Measurements from ENCODE around the gene BMPER.

Gene BMPER

DNA sequence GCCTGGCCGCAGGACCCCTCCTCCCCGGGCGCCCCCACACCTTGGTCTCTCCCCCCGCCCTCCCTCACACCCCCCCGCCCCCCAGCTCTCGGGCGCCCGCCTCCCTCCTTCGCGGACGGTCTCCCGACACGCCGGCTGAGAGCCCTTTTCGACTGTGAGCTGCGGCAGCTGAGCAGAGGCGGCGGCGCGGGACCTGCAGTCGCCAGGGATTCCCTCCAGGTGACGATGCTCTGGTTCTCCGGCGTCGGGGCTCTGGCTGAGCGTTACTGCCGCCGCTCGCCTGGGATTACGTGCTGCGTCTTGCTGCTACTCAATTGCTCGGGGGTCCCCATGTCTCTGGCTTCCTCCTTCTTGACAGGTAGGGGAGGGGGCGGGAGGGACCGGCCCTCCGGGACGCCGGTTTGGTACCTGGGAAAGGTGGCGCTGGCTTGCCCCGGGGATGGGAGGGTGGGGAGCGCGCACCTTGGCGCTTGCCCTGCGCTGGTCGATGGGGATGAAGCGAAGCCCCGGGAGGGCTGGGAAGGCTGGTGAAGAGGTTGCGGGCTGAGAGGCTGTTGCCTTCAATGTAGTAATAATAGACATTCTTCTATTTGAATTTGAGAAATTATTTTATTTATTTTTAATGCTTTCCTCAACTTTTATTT, at the start of gene BMPER:
Gene BMPER, plus strand, starts transcription at position 151 of the 644 bp plus-strand sequence. Its CDS starts 75 bp downstream, at position 226.
- peak within 1 kb of the TSS; percentile 56 for H3K9ac ChIP-seq (ENCODE audit: low read depth, low read length)
- no peaks in the 10 kb centered on the region for H3K9me3 ChIP-seq (ENCODE audit: control insufficient read depth, insufficient read depth, low read length)
- no peaks in the 10 kb centered on the region for H3K36me3 ChIP-seq (ENCODE audit: insufficient read depth, low read length)
- peaks cover 8% of the 10 kb centered on the region; the same call in 1 of the 2 replicates for H3K4me1 ChIP-seq (ENCODE audit: insufficient read depth, low read length)

DNA sequence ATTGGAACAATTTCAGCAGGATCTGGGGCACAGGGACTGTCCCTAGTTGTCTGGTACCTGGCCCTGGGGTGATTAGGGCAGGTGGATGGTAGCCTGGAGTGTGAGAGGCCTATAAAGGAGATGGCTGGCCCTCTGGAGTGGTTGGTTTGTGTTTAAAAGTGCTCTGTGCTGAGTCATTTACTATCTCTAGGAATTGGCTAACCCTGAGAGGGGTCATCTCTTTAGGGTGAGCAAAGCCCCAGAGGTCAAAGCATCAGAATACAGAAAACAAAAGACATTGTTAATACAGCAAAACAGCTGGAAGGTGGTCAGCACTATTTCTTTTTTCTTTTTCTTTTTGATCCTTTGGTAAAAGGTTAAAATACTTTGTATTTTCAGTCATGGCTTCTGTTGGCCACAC, 43.4 kb upstream of the BMPER start:
- H3K4me1 ChIP-seq (ENCODE audit: insufficient read depth, low read length), result peaks cover 7% of the 10 kb centered on the region; the same call in 1 of the 2 replicates
- H3K9me3 ChIP-seq (ENCODE audit: control insufficient read depth, insufficient read depth, low read length), result no peaks in the 10 kb centered on the region; the same call in 1 of the 2 replicates
- no peak overlapping the region for H3K9ac ChIP-seq (ENCODE audit: low read depth, low read length)
- no peaks in the 10 kb centered on the region for H3K36me3 ChIP-seq (ENCODE audit: insufficient read depth, low read length)

DNA sequence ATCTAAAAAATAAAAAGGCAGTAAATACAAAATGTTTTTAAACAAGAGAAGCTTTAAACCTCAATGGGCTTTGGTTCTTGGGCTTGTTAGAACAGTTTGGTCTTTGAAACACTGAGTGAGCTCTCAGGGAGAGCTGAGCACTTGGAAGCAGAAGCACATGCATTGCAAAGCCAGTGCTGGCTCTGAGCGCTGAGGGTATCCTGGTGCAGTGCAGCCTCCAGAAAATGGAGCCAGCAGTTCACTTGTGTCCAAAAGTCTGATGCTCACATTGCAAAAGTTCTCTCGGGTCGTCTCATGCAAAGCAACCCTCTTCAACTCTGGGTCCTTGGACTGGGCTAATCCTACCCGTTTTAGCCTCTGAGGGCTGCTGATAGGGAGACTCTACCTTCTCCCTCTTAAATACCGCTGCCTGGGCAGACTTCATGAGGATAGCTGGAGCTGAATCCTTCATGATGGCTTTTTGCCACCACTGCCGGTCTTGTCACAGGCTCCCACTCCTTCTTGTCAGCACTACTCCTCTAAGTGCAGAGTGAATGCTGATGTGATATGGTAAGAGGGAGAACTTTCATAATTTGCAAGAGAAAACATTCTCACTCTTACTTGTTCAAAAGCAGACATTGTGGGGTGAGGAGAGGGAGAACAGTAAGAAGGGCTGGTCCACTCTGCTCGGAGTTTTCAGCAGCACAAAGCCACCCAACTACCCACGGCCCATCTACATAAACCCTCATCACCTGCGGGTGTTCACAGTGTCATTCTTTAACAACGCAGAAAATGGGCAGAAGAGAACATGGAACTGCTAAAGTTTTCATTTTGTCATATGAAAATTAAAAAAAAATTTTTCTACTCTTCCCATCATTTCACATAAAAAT, 42.2 kb upstream of the BMPER start:
- H3K36me3 ChIP-seq (ENCODE audit: insufficient read depth, low read length), result no peaks in the 10 kb centered on the region
- no peak overlapping the region for H3K9ac ChIP-seq (ENCODE audit: low read depth, low read length)
- H3K9me3 ChIP-seq (ENCODE audit: control insufficient read depth, insufficient read depth, low read length), result no peaks in the 10 kb centered on the region; the same call in 1 of the 2 replicates
- H3K4me1 ChIP-seq (ENCODE audit: insufficient read depth, low read length), result peaks cover 7% of the 10 kb centered on the region; the same call in 1 of the 2 replicates

DNA sequence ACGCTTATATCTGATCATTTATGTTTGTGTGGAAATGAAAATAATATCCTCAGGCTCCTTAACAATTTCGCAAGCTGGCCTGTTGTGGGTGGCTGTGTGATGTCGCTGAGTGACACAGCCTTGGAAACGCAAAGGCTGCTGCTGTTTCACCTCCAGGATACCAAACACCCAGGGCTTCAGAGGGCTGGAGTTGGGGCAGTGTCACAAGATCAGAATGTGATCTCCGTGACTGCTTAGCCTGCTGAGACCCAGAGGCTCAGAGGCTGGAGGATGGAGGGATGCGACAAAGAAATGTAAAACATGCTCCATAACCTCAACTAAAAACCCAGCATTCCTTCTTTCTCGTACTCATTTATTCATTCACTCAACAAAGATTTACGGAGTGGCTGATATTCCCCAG, 37.2 kb upstream of the BMPER start:
- no peaks in the 10 kb centered on the region for H3K9me3 ChIP-seq (ENCODE audit: control insufficient read depth, insufficient read depth, low read length)
- no peak overlapping the region for H3K9ac ChIP-seq (ENCODE audit: low read depth, low read length)
- no peaks in the 10 kb centered on the region for H3K36me3 ChIP-seq (ENCODE audit: insufficient read depth, low read length)
- peaks cover 12% of the 10 kb centered on the region for H3K4me1 ChIP-seq (ENCODE audit: insufficient read depth, low read length)

DNA sequence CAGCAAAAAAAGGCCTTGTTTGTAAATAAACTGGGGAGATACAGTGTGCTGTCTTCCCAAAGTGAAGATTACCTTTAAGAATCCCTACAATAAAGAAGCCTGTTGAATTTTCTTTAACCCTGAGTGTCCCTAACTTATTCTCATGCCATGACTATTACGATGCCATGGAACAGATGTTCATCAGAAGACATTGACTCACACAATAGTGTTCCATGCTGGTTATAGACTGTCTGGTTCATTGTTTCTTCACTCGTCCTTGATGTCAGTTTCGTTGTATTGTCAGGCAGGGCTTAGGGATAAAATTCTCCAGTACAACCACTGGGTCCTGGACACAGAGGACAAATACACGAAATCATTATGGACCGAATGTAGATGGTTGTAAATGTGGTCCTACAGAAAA, 36.2 kb upstream of the BMPER start:
- Histone ChIP-seq H3K36me3 (ENCODE audit: insufficient read depth, low read length) (no peaks in the 10 kb centered on the region), H3K9me3 (ENCODE audit: control insufficient read depth, insufficient read depth, low read length) (no peaks in the 10 kb centered on the region)

DNA sequence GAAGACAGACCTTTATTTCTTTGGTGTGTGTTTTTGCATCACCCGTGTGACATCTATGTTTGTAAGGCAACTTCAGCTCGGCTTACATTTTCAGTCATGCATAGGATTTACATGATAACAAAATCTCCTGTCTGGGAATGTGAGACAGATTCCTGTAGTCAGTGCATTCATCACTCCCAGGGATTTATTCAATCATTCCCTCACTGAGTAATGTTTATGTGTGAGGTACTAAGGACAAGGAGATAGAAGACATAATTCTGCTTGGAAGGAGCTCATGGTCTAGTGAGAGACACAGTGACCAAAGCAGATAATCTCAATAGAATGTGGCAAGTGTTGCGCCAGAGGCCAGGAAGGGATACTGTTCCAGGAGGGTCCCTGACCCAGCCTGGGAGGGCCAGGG, 35.2 kb upstream of the BMPER start:
- no peaks in the 10 kb centered on the region for H3K9me3 ChIP-seq (ENCODE audit: control insufficient read depth, insufficient read depth, low read length)
- H3K4me1 ChIP-seq (ENCODE audit: insufficient read depth, low read length), result peaks cover 23% of the 10 kb centered on the region
- no peaks in the 10 kb centered on the region for H3K36me3 ChIP-seq (ENCODE audit: insufficient read depth, low read length)
- no peak overlapping the region for H3K9ac ChIP-seq (ENCODE audit: low read depth, low read length)

More for the DNA sequence above, 36.2 kb upstream of the BMPER start:
- Histone ChIP-seq H3K4me1 (ENCODE audit: insufficient read depth, low read length) (peaks cover 22% of the 10 kb centered on the region), H3K9ac (ENCODE audit: low read depth, low read length) (no peak overlapping the region)

DNA sequence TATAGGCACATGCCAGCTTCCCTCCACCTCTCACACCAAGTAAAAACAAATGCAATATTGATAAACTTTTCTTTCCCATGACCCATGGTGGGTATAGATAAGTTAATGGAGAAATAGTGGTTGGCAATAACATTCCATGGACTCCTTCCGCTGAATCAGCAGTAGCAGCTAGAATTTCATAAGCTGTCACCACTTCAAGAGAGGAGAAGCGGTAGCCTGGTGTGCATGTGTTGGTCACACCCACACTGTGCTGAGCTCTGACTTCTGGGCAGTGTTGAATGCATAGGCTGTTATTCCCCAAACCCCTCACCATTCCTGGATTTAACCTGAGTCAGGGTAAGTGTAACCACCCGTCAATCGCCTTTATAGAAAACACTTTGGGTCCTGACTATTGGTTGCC, 32.5 kb upstream of the BMPER start:
- peaks cover 23% of the 10 kb centered on the region for H3K4me1 ChIP-seq (ENCODE audit: insufficient read depth, low read length)
- H3K36me3 ChIP-seq (ENCODE audit: insufficient read depth, low read length), result no peaks in the 10 kb centered on the region
- H3K9ac ChIP-seq (ENCODE audit: low read depth, low read length), result no peak overlapping the region
- H3K9me3 ChIP-seq (ENCODE audit: control insufficient read depth, insufficient read depth, low read length), result no peaks in the 10 kb centered on the region

DNA sequence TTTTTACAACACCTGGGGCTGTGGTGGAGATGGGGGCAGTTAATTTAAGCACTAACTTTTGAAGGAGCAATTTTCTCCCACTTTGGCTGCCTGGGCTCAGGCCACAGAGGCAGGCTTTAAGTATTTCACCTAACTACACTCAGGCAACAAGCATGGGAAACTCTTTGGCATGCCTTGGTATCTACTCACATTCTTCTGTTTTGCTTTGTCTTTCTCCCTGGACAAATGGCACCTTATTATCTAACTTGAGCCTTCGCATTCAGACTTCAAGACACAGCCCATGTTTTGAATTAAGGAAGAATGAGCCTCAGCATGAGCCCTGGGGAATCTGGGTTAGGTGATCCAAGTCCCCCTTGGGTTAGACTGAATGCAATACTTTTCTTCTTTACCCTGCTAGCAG, 31.8 kb upstream of the BMPER start:
- H3K9ac ChIP-seq (ENCODE audit: low read depth, low read length), result no peak overlapping the region
- H3K4me1 ChIP-seq (ENCODE audit: insufficient read depth, low read length), result peaks cover 23% of the 10 kb centered on the region

DNA sequence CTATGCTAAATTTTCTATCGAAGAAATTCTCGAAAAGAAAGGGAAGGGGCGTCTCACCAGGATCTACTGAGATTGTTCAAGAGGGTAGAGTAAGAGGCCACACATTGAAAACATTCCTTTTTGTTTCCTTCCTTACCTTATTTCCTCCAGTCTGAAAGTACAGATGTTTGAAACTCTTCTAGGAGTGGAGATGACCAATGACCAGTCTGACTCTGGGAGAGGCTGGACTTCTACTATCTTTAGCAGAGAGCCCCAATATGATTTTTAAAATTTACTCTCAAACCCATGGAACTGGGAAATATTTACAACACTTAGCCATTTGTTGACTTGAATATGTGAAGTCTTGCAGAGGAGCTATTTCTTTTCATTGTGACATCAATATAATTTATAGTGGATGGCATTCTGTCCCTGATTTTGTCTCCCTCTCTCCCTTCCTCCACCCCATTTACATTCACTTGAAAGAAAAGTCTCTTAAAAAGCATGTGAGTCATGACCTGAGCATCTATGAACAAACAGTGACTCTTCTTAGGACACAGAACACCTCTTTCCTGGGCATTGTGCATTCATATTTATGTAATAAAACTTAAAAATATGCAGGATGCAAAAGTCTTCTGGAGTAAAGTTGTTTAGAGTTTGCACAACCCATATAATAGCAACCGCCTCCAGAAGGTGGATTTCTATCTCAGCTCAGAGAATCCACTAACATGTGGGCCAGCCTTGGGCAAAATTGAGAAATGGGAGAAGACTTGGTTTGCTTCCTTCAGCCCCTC, 31.2 kb upstream of the BMPER start:
- Histone ChIP-seq H3K9me3 (ENCODE audit: control insufficient read depth, insufficient read depth, low read length) (no peaks in the 10 kb centered on the region), H3K9ac (ENCODE audit: low read depth, low read length) (no peak overlapping the region), H3K4me1 (ENCODE audit: insufficient read depth, low read length) (peaks cover 23% of the 10 kb centered on the region), H3K36me3 (ENCODE audit: insufficient read depth, low read length) (no peaks in the 10 kb centered on the region)

More for the DNA sequence above, 31.8 kb upstream of the BMPER start:
- no peaks in the 10 kb centered on the region for H3K36me3 ChIP-seq (ENCODE audit: insufficient read depth, low read length)
- H3K9me3 ChIP-seq (ENCODE audit: control insufficient read depth, insufficient read depth, low read length), result no peaks in the 10 kb centered on the region

DNA sequence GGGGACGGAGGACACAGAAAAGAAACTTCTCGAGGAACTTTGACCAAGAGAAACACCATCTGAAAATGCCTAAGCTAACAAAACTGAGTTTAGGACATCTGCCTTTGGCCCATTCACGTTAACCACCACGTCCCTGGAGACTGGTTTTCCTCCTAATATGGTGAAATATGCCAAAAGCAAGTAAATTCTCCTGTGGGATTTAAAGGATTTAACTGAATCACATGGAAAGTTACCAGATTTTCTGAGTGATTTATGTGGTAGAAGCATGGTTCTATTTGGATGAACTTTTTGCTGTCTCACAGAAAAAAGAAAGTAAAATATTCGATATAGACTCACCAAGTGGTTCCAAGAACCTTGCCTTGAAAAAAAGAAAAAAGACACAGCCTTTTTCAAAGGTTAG, 30.4 kb upstream of the BMPER start:
- Histone ChIP-seq H3K36me3 (ENCODE audit: insufficient read depth, low read length) (no peaks in the 10 kb centered on the region), H3K4me1 (ENCODE audit: insufficient read depth, low read length) (peaks cover 23% of the 10 kb centered on the region), H3K9me3 (ENCODE audit: control insufficient read depth, insufficient read depth, low read length) (no peaks in the 10 kb centered on the region), H3K9ac (ENCODE audit: low read depth, low read length) (no peak overlapping the region)

DNA sequence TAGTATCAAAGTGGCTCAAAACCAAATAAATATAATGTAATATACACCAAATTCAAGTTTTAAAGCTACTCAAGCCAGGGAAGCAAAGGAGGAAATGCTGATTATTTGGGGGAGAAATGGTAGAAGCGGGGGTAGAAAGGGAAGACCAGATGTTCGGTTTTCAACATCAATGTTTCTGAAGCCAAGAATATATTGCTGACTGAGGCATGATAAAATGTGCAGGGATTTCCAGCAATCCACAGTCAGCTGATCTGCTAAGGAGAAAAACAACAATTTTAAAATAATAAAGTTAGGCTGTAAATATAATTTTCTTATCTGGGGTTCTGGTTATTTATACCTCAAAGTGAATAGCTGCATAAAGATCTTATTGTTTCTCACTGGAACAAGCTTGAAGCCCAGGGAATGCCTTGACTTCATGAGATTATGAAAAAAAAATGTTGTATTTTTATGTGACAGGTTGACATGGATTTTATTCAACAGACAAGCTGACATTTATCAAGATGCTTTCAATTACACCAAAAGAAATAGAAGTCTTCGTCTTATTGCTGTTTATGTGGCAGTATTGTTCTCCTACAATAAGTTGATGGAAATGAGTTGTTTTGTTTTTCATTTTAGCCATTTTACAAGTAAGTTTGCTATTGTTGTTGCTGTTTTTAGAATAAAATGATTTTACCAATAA, 28.6 kb upstream of the BMPER start:
- H3K4me1 ChIP-seq (ENCODE audit: insufficient read depth, low read length), result peaks cover 23% of the 10 kb centered on the region
- no peaks in the 10 kb centered on the region for H3K36me3 ChIP-seq (ENCODE audit: insufficient read depth, low read length)
- no peaks in the 10 kb centered on the region for H3K9me3 ChIP-seq (ENCODE audit: control insufficient read depth, insufficient read depth, low read length)
- no peak overlapping the region for H3K9ac ChIP-seq (ENCODE audit: low read depth, low read length)

DNA sequence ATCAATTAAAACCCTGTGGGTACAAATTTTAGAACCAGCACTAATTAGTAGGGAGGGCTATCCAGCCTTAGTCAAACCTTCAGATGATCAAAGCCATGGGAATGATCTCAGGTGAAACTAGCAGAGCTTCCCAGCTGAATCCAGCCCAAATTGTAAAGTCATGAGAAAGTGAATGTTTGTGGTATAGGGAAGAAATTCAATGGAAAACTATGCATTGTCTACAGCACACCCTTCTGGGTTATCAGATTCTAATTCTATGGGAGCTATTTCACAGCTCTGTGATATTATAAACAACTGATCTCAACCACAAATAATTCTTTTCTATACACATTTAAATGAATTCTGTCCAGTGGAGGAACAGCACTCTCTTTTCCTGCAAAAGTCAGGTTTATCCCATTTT, 24.6 kb upstream of the BMPER start:
- H3K9me3 ChIP-seq (ENCODE audit: control insufficient read depth, insufficient read depth, low read length), result no peaks in the 10 kb centered on the region
- no peaks in the 10 kb centered on the region for H3K36me3 ChIP-seq (ENCODE audit: insufficient read depth, low read length)
- H3K4me1 ChIP-seq (ENCODE audit: insufficient read depth, low read length), result peaks cover 9% of the 10 kb centered on the region; the same call in 1 of the 2 replicates
- no peak overlapping the region for H3K9ac ChIP-seq (ENCODE audit: low read depth, low read length)

DNA sequence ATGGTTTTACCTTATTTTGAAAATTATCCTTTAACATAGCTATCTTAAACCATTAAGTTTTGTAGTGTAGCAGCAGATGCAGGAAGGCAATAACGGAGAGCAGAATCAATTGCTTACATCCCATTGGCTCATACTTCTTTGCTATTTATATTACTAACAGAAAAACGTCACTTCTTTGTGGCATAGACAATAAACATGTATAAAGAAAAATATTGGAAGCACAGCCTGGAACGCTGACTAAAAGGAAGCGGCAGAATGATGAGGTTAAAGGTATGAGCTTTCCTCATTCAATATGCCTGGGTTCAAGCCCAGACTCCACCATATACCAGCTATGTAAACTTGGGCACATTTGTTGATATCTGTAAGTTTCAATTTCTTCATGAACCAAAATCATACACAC, 24.0 kb upstream of the BMPER start:
- Histone ChIP-seq H3K9me3 (ENCODE audit: control insufficient read depth, insufficient read depth, low read length) (no peaks in the 10 kb centered on the region), H3K36me3 (ENCODE audit: insufficient read depth, low read length) (no peaks in the 10 kb centered on the region), H3K9ac (ENCODE audit: low read depth, low read length) (no peak overlapping the region), H3K4me1 (ENCODE audit: insufficient read depth, low read length) (peaks cover 14% of the 10 kb centered on the region; the same call in 1 of the 2 replicates)
